RWPE1 (cell line): ENCODE results near the gene SLC9A8.
"Not testable (repeated sequence)": the region's sequence is repeated elsewhere in the genome, so short reads cannot be mapped to it uniquely, and the experiment has no call there.

Source experiments
- CTCF ChIA-PET: fragments of 350-600 bp; sonication (Branson Sonifier 250); formaldehyde crosslinking; extraction: SDS; loops from one replicate; lab custom pipeline; 2021; lab: Yijun Ruan, JAX
- POLR2A ChIA-PET: fragments of 400-600 bp; formaldehyde crosslinking; extraction: SDS; loops from one replicate; lab custom pipeline; 2020; ENCODE audit warnings: antibody characterized with exemption; ENCODE audit not compliant: low non-redundant PET; lab: Yijun Ruan, JAX
- DNase-seq: peaks from one replicate; pipeline ENCODE4 v3.0.0; 2012; ENCODE audit warnings: low spot score
- H3K27ac ChIP-seq: fragments of 450-650 bp; 2 replicates; pipeline ENCODE4 v1.5.1; 2017
- TF ChIP-seq, protein P1 (sequence below): fragments of 450-650 bp; conservative IDR thresholded peaks from 2 replicates; pipeline ENCODE4 v1.5.1; 2017; ENCODE audit warnings: low read depth, mild to moderate bottlenecking

SLC9A8 gene

DNA sequence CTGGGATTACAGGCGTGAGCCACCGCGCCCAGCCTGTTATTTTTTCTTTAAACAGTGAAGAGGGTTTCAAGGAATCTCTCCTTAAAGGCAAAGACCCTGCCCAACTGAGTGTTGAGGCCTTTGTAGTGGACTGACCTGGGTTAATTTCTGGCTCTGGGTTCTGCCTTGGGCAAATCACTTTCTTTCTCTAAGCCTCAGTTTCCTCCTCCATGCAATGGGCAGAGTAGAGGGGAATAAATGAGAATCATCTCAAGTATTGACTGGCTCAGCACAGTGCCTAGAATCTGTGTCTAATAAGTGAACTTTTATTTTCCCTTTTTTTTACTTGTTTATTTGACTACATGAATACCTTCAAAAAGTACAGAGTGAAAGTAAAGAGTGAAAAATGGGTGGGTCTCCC lies 31.0 kb upstream of the SLC9A8 start:
- ChIA-PET CTCF (no interaction called here), POLR2A (no interaction called here)
- TF ChIP-seq, protein P1, sequence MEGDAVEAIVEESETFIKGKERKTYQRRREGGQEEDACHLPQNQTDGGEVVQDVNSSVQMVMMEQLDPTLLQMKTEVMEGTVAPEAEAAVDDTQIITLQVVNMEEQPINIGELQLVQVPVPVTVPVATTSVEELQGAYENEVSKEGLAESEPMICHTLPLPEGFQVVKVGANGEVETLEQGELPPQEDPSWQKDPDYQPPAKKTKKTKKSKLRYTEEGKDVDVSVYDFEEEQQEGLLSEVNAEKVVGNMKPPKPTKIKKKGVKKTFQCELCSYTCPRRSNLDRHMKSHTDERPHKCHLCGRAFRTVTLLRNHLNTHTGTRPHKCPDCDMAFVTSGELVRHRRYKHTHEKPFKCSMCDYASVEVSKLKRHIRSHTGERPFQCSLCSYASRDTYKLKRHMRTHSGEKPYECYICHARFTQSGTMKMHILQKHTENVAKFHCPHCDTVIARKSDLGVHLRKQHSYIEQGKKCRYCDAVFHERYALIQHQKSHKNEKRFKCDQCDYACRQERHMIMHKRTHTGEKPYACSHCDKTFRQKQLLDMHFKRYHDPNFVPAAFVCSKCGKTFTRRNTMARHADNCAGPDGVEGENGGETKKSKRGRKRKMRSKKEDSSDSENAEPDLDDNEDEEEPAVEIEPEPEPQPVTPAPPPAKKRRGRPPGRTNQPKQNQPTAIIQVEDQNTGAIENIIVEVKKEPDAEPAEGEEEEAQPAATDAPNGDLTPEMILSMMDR, result no peak
- no peak for DNase-seq
- H3K27ac ChIP-seq, result no peak overlapping the region

DNA sequence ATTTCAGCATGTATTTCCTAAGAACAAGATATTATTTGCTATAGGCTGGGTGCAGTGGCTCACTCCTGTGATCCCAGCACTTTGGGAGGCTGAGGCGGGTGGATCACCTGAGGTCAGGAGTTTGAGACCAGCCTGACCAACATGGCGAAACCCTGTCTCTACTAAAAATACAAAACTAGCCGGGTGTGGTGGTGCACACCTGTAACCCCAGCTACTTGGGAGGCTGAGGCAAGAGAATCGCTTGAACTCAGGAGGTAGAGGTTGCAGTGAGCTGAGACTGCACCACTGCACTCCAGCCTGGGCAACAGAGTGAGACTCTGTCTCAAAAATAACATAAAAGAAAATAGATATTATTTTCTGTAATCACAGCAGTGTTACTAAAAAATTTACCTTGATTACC lies 30.2 kb upstream of the SLC9A8 start:
- not testable (repeated sequence) for H3K27ac ChIP-seq
- CTCF ChIA-PET, result interaction anchor here (0.6 kb wide), 1 partner anchor 576 kb away, joined by 3 read pairs; no protein-coding TSS in a partner anchor

DNA sequence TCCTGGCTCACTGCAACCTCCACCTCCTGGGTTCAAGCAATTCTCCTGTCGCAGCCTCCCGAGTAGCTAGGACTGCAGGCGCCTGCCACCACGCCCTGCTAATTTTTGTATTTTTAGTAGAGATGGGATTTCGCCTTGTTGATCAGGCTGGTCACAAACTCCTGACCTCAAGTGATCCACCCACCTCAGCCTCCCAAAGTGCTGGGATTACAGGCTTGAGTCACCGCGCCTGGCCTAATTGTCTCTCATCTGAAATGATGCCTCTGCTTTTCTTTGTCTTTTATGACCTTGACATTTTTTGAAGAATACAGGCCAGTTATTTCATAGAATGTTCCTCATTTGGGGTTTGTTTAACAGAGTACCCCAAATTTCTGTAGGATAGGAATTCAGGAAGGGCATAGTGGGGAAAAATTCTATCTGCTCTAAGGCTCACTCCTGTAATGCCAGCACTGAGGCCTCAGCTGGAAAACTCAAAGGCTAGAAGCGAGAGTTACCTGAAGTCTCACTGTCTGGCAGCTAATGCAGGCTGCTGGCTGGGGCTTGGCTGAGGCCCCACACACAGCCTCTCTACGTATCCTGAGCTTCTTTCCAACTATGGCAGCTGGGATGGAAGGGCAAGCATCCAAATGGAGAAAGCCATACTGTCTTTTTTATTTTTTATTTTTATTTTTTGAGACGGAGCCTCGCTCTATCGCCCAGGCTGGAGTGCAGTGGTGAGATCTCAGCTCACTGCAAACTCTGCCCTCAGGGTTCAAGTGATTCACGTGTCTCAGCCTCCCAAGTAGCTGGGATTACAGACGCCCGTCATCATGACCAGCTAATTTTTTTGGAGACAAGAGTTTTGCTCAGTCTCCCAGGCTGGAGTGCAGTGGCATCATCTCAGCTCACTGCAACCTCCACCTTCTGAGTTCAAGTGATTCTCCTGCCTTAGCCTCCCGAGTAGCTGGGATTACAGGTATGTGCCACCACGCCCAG lies 29.3 kb upstream of the SLC9A8 start:
- H3K27ac ChIP-seq, DNase-seq, POLR2A ChIA-PET: not testable (repeated sequence)
- CTCF ChIA-PET, result interaction anchor here (0.6 kb wide), 1 partner anchor 577 kb away, joined by 3 read pairs; no protein-coding TSS in a partner anchor

More for the DNA sequence above, 30.2 kb upstream of the SLC9A8 start:
- DNase-seq, POLR2A ChIA-PET: not testable (repeated sequence)

DNA sequence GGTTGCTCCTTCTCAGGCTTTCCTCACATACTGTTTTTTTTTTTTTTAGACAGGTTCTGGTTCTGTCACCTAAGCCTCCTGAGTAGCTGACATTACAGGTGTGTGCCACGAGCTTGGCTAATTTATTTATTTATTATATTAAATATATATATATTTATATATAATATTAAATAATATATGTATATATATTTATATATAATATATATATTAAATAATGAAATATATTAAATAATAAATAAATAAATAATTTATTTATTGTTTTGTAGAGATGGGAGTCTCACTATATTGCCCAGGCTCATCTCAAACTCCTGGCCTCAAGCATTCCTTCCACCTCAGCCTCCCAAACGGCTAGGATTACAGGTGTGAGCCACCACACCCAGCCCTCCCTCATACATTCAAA lies 28.3 kb upstream of the SLC9A8 start:
- H3K27ac ChIP-seq, result no peak overlapping the region
- POLR2A ChIA-PET, result no interaction called here
- CTCF ChIA-PET, result interaction anchor here (0.6 kb wide), 1 partner anchor 10 kb away, joined by 5 read pairs; no protein-coding TSS in a partner anchor
- DNase-seq, result no peak
- TF ChIP-seq, protein P1, result no peak

DNA sequence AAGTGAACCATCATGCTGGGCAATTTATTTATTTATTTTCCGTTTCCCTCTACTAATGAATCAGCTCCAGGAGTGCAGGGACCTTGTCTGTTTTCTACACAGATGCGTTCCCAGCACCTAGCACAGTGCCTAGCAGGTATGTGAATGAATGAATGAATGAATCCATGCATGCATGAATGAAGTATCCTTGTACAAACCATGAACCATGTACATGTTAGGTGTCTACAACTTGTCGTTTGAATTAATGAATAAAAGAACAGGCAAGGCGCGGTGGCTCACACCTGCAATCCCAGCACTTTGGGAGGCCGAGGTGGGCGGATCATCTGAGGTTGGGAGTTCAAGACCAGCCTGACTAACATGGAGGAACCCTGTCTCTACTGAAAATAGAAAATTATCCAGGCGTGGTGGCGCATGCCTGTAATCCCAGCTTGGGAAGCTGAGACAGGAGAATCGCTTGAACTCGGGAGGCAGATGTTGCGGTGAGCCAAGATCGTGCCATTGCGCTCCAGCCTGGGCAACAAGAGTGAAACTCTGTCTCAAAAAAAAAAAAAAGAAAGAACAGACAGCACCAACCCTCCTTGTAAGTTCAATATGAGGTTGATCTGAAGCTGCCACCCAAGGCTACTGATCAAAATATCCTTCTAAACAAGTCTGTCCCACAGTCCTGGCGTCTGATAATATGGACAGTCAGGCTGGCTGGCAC lies 27.3 kb upstream of the SLC9A8 start:
- DNase-seq, result no peak
- POLR2A ChIA-PET, result no interaction called here
- H3K27ac ChIP-seq, result no peak overlapping the region
- CTCF ChIA-PET, result interaction anchor here (0.6 kb wide), 2 partner anchors 9 to 104 kb away, joined by 4 to 11 read pairs; no protein-coding TSS in a partner anchor
- TF ChIP-seq, protein P1, result no peak

DNA sequence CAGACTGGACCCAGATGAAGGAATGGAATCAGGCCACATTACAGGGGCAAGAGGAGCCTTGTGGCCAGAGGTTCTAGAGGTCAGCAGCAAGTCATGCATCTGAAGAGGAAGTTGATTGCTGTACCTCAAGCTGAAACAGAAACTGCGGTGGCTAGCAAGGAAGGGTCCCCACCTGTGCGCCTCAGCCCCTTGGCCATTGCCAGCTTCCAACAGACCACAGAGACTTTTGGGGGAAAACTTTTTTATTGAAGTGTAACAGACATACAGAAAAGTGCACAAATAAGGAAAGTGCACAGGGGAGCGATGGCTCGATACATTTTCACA lies 26.8 kb upstream of the SLC9A8 start:
- no peak overlapping the region for H3K27ac ChIP-seq
- TF ChIP-seq, protein P1, result no peak
- POLR2A ChIA-PET, result no interaction called here
- no peak for DNase-seq
- CTCF ChIA-PET, result interaction anchor here (0.5 to 0.8 kb wide), 3 partner anchors 9 to 89 kb away, joined by 3 to 11 read pairs (median 6); no protein-coding TSS in a partner anchor

DNA sequence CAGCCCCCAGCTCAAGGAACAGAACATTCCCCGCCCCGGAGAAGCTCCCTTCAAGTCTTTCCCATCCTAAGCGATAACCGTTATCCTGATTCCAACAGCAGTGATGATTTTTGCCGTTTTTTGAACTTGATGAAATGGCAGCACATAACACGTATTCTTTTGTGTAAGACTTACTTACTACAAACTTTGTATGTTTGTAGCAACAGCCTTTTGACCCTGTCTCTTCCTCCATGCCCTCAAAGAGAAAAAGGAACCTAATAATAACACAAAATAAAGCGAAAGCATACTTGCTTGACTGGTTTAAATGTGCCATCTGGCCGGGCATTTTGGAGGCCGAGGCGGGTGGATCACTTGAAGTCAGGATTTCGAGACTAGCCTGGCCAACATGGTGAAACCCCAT lies 26.4 kb upstream of the SLC9A8 start:
- ChIA-PET POLR2A (no interaction called here), CTCF (interaction anchor here (0.5 to 0.8 kb wide), 2 partner anchors 11 to 89 kb away, joined by 3 to 6 read pairs; no protein-coding TSS in a partner anchor)
- DNase-seq, result no peak
- TF ChIP-seq, protein P1, result no peak
- H3K27ac ChIP-seq, result no peak overlapping the region
